Amygdala (tissue), 56 donors: ENCODE results near the gene MPIG6B.

Experiments used
- DNase-seq, 56 donors: peaks; one replicate each; lab custom pipeline; 2025; lab: John Stamatoyannopoulos, UW

MPIG6B gene, protein sequence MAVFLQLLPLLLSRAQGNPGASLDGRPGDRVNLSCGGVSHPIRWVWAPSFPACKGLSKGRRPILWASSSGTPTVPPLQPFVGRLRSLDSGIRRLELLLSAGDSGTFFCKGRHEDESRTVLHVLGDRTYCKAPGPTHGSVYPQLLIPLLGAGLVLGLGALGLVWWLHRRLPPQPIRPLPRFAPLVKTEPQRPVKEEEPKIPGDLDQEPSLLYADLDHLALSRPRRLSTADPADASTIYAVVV

DNA sequence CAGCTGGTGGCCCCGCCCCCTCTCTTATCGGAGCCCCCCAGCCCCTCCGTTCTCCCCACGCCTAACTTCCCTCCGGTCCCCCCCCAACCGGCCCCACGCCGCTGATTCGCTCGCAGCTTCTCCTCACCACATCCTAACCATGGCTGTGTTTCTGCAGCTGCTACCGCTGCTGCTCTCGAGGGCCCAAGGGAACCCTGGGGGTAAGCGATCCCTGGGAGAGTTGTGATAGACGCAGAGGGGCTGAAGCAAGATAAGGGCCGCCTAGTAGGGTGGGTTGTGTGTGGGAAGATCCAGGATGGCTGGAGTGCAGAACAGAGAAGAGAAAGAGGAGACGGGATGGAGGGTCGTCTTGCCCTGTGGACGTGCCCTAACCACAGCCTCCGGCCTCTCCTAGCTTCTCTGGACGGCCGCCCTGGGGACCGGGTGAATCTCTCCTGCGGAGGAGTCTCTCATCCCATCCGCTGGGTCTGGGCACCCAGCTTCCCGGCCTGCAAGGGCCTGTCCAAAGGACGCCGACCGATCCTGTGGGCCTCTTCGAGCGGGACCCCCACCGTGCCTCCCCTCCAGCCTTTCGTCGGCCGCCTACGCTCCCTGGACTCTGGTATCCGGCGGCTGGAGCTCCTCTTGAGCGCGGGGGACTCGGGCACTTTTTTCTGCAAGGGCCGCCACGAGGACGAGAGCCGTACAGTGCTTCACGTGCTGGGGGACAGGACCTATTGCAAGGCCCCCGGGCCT, at the start of gene MPIG6B:
Gene MPIG6B (plus strand): TSS at position 129 of the 735 bp plus-strand sequence. CDS start 11 bp downstream, at position 140.
- no peak for DNase-seq

DNA sequence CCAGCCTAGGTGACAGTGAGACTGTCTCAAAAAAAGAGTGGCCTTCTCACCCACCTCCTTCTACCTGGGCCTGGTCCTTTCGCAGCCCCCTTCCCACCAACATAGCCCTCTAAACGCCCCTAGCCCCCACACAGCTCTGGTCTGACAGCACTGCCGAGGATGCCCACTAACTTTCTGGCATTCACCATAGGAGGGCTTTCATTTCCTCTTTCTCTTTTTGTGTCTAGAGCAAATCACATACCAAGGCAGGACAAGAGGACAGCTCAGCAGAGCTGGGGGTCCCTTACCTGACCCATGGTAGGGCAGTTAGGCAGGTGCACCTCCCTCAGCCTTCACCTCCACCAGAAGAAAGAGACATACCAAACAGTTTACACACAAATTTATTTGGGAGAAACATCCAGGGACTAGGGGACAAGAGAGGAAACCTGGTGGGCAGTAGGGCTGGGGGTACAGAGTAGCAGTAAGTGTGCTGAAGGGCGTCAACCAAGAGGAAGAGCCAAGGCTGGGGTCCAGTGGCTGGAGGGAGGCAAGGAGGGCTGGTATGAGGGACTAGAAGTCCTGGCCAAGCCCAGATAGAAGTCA, 46.8 kb upstream of the MPIG6B start:
- no peak for DNase-seq

DNA sequence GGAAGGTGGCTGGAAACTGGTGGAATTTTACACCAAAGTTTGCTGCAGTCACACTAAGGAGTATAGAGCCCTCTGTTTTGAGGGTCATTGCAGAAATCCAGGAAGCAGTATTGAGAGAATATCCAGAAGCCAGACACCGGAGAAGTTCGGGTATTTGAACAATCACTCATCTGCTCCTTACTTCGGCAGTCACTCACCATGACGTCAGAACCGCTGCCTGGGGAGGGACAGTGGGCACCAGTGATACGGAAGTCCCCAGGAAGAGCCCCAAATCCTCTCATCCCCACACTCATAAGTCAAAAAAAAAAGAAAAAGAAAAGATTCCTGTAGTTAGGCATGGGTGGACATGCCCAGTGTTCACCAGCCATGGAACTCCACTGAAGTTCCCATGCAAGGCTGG, 46.3 kb upstream of the MPIG6B start:
- no peak for DNase-seq

DNA sequence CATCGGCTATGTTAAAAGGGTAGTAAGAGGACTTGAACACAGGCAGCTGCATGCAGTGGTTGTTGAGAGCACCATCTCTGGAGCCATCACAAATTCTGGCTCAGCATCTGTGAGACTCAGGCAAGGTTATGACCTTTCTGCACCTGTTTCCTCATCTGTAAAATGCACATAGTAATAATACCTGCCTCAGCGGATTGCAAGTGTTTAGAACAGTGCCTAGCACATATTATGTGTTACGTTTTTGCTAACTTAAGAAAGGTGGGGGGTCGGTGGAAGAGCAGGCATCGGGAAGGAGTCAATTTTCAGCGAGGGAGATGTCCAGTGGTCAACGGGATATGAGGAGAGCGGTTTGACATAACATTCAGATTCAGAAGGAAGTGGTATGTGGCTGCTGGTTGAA, 45.2 kb upstream of the MPIG6B start:
- DNase-seq, result no peak

DNA sequence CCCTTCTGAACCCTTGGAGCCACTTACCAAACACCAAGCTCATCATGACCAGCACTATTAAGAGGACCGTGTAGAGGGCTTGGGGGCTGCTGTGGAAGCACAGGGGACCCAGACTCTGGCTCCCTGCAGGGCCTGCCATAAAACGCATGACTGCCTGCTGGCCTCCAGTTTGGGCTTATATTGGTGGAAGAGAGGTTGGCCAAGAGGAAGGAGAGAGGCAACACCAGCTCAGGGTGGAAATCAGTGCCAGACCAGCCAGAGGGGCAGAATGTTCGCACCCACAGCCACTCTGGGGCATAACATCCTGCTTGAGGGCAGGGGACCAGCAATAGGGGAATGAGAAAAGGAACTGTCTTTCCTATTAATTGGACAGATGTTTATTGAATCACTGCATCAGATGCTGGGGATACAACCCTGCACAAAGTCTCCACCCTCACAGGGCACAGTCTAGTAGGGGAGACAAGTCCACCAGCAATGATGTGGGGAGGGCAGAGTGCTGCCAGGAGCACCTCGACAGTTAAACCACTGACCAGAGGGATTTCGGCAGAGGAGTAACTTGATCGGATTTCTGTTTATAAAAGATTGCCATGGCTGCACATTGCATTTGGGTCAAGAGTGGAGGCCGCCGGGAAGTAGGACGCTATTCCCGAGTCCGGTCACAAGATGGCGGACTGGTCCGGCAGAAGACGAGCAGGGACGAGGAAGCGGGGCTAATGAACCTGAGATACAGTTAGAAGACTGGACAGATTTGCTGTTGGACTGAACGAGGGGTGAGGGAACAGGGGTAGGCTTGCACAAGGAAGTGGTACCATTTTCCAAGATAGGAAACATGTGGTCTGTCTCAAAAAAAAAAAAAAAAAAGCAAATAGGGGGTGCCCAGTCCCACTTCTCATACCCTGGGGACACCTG, 42.7 kb upstream of the MPIG6B start, which contains the start of gene LY6G5C:
Gene LY6G5C (minus strand): TSS at position 842 of the 909 bp plus-strand sequence. CDS start 694 bp downstream, at position 148.
- DNase-seq, result peak in 52 of 56 donors; percentile 16 to 87 (median 60)

DNA sequence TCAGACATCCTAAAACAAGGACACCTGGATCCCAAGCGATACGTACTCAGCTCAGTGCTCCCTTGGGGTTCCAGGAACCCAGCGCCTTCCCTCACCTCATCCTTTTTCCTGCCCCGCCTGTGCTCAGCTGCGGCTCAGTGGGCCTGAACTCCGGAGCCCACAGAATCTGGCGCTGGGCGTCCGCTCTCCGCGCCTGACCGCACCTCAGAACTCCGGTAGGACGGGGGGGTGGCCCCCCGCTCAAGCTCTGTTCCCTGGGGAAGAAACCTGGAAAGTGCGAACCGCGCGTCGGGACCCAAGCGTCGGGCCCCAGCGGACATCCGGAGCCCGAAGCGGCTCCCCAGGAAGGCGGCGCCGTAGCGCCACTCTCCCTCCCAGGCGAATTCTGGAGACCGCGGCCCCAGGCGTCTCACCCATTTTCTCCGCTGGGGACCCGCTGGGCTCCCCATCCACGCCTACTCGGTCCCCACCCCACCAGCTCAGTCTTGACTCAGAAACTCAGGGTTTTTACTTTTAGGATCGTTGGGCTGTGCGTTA, 42.0 kb upstream of the MPIG6B start:
- peak in 20 of 56 donors; percentile 6 to 46 (median 19) for DNase-seq

DNA sequence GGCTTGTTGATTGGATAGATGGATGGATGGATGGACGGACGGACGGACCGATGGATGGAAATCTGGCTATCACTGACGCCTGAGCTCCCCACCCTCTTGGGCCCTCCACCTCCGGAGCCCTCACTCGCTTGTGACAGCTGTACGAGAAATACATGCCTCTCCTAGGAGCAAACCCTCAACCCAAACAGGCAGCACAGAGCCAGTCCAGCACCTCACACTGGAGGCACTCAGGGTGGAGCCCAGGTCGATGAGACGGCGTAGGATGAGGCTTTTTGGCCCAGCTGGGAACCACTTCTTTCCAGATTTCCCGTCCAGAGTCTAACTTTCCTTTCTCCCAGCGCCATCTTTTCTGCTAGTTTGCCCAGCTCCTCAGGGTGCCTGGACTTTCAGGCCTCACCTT, 39.6 kb upstream of the MPIG6B start:
- DNase-seq, result no peak

DNA sequence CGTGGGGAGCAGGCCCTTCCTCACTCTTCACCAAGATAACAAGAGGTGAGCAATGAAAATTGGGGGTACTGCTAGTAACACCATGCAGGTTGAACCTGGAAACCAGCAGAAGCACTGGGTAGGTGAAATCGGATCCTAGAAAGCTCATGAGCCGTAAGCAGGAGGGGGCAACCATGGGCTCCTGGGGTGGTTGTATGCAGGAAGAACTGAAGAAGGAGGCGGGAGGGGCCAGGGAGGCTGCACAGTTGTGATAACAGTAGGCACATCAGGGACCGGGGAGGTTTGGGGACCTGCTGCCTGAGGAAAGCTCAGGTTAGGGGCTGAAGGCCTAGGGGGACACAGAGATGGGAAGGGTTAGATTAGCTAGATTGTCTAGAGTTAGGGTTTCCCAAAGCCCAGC, 36.7 kb upstream of the MPIG6B start:
- no peak for DNase-seq

DNA sequence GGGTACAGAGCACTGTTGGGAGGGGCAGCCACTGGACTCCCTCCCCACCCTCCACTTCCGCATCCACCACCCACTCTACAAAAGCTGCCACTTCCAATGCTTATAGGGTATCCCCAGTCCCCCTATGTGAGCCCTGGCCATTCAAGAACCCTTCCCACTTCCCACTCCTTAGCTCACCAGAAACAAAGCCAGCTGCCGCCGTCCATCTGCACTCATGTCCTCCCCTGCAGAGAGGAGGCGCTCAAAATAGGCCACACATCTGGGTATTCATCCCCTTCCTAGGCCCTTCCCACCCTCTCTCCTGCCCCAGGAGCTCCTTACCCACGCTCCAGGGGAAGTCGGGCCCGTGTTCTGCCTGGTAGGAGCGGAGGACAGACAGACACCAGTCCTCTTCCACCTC, 35.9 kb upstream of the MPIG6B start:
- no peak for DNase-seq

DNA sequence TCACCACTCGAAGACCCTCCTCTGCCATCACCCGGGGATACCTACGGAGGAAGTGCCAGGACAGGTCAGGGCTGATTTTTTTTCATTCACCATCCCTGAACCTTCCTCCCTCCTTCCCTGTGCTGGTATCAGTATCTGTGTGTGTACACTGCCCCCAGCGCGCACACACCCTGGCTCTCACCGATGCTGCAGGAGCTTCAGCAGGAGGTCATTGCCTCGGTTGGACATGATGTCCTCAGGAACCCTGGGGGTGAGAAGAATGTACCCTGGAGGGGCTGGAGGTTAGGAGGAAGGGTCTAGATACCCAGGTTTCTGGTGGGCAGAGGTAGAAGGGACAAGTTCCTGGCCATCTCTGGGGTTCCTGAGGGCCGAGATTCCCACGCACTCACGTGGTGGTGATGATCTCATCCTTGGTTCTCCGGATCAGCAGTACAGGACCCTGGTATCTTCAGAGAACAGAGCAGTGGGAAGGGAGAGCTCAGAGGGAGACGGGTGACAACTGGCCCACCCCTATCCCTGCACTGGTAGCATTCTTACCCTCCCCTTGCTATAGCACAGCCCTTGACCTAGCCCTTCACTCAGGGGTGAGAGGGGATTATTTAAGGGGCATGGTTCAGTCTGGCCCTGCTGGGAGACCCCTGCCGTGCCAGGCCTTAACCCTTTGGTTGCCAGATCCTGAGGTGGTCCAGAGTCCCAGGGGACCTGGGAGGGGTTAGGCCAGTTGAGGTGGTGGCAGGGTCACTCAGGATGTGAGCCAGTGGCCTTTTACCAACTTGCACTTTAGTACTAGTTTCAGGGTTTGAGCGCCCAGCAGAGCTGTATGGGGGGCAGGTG, 35.1 kb upstream of the MPIG6B start:
- DNase-seq, result no peak

DNA sequence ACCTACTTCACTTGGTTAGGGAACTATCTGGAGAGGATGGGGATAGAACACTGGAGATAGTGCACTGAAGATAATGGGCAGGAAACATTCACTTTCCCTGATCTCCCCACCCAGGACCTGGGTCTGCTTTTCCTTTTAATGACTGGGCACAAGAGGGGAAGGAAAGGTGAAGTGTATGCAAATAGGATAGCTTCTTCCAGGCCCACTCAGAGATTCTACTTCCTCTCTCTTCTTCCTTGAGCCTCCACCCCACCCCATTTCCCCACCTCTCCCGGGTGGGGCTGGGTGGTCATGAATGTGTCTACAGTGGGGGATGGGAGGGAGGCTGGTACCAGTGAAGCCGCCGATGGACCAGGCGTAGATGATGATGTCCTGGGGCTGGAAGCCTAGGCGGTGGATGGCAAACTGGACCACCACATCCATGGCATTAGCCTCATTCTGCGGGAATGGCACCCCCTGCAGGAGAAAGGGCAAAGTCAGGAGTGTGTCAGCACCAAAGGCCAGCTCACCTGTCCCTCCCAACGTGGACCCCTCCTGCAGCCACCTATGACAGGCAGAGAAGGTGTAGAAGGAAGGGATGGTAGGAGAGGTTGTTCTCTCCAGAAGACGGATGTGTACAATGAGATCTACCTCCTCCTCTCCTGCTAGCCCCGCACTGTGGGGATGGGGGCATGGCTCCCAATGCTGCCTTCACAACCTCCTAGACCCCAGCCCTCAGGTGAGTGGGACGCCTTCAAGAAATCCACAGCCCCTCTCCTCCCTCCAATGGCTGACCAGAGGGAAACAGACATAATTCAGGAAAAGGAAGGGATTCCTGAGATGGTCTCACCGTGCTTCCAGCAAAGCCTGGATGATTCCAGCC, 33.7 kb upstream of the MPIG6B start:
- no peak for DNase-seq

DNA sequence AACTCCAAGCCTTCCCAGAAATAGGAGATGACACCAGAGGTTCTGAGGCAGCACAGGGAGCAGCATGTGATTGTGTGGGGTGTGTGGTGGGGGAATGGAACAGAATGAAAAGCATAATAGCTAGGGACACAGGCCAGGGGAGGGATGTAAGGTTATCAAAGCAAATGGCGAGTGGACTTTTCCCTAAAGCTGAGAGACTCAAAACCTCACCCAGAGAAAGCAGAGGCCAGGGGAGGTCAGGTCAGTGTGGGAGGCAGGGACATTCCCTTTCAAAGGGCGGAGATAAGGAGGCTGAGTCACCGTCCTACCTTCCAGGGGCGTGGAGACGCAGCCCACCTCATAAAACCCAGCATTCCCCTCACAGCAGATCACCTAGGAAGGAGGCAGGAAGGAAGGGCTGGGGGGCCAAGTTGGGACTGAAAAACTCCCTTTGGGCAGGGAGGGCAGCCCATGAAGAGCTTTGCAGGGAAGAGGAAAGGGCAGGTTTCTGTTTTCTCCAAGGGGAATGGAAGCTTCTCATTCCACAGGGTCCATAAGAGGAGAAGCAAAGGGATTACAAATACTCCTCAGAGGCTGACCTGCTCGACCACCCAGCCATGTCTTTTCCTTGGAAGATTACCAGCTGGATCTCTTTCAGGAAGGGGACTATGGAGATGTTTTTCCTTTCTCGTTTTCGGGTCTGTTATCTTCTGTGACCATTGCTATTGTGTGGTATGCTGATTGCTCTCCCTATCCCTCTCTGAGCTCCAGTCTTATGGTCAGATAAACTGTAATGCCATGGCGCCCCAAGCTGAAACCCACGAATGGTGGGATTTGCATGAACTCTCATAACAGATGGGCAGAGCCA, 32.7 kb upstream of the MPIG6B start:
- no peak for DNase-seq

DNA sequence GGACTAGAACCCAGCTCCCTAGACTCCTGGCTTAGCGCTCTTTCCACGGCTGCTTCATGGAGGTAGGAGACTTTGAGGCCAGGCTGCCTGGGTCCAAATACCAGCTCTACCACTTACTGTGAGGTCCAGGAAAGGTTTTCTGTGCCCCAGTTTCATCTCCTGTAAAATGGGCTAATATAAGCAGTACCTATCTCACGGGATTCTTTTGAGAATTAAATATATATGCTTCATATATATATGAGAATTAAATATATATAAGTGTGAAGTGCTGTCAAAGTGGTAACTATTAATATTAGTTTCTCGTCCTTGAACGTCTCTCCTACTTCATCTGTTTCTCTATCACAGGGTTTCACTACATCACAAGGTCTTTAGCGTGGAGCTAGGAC, 32.1 kb upstream of the MPIG6B start:
- no peak for DNase-seq

DNA sequence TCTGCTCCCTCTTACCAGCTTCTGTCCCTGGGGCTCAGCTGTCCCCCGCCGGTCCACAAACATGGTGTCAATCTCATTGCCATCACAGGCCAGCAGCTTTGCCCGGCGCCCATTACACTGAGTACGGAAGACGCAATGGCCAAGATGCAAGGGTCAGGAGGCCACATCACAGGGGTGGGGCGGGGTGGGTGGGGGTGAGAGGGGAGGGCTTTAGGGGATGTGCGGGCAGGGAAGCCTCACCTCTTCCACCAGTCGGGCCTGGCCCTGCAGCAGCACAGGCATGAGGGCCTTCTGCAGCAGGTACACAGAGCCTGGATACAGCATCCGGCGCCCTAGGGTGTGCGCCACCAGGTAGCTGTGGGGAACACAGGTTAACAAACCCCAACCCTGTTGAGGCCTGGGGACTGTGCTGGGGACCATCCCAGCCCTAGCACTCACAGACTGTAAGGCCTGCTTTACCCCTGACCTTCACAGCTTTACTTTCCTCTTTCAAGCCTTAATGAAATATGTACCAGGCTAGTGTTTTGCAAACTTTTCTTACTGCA, 31.5 kb upstream of the MPIG6B start:
- DNase-seq, result no peak

DNA sequence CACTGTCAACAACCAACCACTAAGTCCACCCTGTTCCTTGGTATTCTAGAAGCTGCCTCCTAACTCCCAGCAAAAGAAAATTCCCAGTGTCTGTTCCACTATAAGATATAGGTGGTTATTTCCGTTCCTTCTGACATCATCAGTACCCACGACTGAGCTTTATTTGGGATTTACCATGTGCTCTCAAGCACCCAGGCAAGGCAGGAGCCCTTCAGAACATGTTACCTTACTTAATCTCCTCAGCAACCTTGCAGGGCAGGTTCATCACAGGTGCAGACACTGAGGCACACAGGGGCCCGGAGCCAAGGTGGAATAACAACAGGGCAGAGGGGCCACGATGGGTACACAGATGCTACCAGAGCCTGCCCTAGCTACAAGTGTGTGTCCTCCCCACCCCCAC, 30.8 kb upstream of the MPIG6B start:
- DNase-seq, result no peak

DNA sequence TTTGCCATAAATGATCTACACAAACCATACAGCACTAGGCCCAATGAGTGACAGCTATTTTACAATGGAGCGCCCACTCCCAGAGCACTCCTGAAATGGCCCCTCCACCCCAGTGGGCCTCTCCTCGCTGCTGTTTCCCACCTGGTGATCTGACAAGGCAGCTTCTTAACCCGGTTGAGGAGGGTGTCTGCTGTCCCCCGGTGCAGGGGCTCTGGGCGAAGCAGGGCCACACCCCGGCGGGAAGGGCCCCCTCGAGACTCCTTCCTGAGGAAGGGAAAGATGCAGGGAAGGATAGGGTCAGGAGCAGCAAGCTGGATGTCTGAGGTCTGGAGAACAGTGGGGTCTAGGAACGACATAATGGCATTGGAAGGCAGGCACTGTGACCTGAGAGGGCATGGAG, 30.3 kb upstream of the MPIG6B start:
- no peak for DNase-seq

DNA sequence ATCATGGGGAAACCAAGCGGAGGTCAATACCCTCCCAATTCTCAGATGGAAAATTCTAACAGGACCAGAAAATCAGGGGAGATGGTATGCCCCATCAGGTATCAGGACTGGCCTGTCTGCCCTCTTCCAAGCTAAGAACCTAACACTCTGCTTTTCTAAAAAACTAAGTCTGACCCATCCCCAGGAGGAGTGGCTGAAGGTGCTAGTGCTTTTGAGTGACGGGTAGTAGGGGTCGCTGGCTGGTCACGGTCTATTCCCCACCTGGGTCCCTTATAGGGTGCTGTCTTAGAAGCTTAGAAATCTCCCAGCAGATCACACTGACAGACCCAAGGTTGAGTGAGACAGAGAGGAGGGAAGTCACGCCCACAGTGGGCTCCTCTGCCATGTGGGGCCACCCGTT, 29.6 kb upstream of the MPIG6B start:
- DNase-seq, result no peak
